Prostate gland (tissue), 2 donors: ENCODE results near the gene YBX1.

Experiments
- POLR2A ChIP-seq: fragments of 450-650 bp; IDR thresholded peaks from one replicate; pipeline ENCODE4 v1.6.1; 2016; ENCODE audit warnings: antibody characterized with exemption, mild to moderate bottlenecking
- TF ChIP-seq, protein P1 (sequence below), 4 experiments: fragments of 200-600 bp in 2 of 4; fragments of 450-650 bp in 2 of 4; sonication (generic) in 2 of 4; IDR thresholded peaks; 1 replicate in 3 of 4; 2 replicates in 1 of 4; pipeline ENCODE4 v1.5.1; 2016 to 2019; ENCODE audit warnings: antibody characterized with exemption in 4 of 4, mild to moderate bottlenecking in 2 of 4, moderate library complexity in 2 of 4

DNA sequence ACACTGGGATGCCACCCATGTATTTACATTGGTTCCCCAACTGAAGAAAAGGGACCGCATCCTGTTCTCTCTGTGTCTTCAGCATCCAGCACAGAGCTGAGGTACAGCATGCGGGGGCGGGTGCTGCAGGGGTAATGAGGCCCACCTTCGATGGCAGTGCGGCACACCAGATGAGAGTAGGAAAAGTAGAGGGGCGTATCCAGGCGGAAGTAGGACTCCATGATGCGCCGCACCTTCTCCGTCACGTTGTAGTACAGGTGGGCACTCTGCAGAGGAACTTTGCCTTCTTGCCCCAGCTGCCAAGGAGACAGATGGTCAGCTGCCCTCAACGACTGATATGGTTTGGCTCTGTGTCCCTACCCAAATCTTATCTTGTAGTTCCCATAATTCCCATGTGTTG is 67.8 kb downstream of the YBX1 start:
- TF ChIP-seq POLR2A = no peak
- TF ChIP-seq, protein P1, sequence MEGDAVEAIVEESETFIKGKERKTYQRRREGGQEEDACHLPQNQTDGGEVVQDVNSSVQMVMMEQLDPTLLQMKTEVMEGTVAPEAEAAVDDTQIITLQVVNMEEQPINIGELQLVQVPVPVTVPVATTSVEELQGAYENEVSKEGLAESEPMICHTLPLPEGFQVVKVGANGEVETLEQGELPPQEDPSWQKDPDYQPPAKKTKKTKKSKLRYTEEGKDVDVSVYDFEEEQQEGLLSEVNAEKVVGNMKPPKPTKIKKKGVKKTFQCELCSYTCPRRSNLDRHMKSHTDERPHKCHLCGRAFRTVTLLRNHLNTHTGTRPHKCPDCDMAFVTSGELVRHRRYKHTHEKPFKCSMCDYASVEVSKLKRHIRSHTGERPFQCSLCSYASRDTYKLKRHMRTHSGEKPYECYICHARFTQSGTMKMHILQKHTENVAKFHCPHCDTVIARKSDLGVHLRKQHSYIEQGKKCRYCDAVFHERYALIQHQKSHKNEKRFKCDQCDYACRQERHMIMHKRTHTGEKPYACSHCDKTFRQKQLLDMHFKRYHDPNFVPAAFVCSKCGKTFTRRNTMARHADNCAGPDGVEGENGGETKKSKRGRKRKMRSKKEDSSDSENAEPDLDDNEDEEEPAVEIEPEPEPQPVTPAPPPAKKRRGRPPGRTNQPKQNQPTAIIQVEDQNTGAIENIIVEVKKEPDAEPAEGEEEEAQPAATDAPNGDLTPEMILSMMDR (IDR thresholded peaks at IDR 0.05) = no peak
